ENCODE data around the gene SLC6A12.
"Not testable (repeated sequence)": the region's sequence is repeated elsewhere in the genome, so short reads cannot be mapped to it uniquely, and the experiment has no call there.

The SLC6A12 gene

DNA sequence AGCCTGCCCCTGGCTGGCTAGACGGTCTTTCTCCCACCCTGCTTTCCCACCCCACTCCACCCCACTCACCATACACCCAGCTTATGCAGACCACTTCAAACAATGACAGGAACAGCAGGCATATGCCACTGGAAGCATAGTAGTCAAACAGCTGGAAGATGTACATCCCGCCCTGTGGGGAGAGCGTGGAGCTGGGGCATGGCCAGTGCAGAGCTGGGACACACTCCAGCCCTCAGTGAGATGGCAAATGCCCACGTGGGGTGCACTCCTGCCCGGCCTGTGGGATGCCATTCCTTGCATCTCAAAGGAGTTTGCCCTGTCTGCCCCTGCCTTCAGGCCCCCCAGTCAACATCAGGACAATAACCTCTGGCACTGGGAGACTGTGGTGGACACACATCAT is 18.8 kb downstream of the SLC6A12 start:
- DNase-seq: no peak

- no peak for DNase-seq
Measured at GRCh38 chr12:194276-194675, 19.7 kb downstream of the SLC6A12 start.

DNA sequence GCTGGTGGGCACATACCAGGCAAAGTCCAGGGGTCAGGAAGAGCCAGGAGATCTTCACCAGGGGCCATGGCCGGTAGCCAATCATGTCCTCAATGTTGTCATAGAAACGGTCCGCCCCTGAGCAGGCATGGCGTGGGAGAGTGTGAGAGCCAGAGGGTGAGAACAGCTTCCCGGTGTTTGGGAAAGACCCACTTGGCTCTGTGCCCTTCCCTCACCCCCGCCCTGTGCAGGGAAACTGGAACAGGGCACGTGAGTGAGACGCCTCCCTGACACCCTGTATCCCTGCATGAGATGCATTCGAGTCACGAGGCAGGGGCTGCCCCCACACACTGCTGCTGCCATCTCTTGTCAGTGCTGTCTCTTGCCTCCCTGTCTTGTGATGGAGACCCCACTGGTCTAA is 20.7 kb downstream of the SLC6A12 start:
- DNase-seq: no peak

GRCh38 chr12:191541-191940 is 22.4 kb downstream of the SLC6A12 start:
- no peak for DNase-seq

- DNase-seq: no peak
Measured at GRCh38 chr12:190881-191280, 23.1 kb downstream of the SLC6A12 start.

DNA sequence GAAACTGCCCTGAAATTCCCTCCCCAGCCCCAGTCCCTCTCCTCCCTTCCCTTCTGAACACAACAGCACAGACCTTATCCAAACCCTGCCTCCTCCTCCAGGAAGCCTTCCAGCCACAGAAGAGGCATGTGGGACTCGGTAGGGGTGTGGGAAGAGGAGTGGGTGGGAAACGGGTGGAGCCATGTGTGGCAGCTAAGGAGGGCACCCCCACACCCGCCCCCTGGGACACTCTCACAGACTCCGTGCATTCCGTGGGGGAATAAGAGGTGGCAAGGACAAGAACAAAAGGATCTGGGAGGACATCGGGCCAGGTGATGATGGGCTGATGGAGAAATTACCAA is 24.4 kb downstream of the SLC6A12 start:
- DNase-seq: no peak

DNA sequence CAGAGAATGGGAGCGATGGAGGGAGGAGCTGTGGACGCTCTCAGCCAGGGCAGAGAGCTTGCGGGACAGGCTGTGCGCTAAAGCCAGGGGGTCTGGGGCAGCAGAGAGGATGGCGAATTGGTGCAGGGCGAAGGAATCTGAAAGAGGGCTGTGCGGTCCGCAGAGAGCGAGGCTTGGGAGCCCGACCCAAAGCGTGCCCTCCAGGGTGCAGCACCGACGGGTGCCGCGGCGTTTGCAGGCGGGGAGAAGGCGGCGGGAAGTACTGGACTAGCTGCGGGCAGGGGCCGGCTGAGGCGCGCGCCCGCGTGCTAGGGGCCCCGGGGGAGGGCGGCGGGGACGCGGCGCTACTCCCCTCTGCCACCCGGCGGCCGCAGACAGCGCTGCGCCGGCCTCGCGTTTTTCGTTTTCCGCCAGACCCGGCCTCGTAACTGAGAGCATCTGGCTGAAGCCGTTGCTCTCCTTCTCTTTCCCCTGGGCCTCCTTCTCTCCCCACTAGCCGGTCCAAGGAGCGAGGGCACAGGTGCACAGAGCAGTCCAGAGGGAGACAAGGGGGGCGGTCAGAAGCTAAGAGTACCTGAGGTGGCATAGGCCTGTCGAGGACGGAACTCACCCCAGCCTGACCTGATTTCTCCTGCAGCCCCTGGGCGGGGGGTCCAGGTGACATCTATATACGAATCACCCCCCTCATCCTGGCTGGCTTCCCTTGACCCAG is 24.9 kb downstream of the SLC6A12 start:
- peak; percentile 64 for DNase-seq

GRCh38 chr12:187986-188909 is 25.7 kb downstream of the SLC6A12 start:
- DNase-seq: not testable (repeated sequence)

DNA sequence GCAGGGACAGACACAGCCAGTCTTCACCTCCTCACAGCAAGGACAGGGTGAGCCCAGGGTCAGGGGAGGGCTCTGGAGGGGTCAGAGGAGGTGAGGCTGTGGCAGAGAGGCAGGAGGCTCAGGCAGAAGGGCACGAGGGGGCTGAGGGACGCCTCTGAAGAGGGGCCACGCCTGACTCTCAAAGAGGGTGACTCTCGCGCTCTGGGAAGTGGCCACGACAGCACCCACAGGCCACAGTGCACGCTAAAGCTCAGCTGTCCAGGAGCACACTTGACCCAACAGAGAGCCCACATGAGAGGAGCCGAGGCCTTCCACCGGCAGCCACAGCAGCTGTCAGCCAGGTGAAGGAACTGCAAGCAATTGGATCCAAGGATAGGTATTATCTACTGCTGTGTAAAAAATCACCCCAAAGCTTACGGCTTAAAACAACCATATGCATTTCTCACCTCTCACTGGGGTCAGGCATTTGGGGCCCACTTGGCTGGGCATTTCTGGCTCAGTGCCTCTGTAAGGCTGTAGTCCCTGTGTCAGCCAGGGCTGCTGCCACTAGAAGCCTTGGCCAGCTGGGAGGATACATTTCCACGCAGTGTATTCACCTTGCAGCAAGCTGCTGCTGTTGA is 27.8 kb downstream of the SLC6A12 start:
- DNase-seq: no peak

GRCh38 chr12:185576-185955 is 28.4 kb downstream of the SLC6A12 start:
- no peak for DNase-seq

GRCh38 chr12:184811-185575 is 29.0 kb downstream of the SLC6A12 start:
- no peak for DNase-seq

- no peak for DNase-seq
Measured at GRCh38 chr12:182381-182892, 31.5 kb downstream of the SLC6A12 start.

GRCh38 chr12:181921-182320 is 32.0 kb downstream of the SLC6A12 start:
- no peak for DNase-seq

- no peak for DNase-seq
Measured at GRCh38 chr12:180445-180844, 33.5 kb downstream of the SLC6A12 start.

- no peak for DNase-seq
Measured at GRCh38 chr12:179885-180284, 34.1 kb downstream of the SLC6A12 start.

DNA sequence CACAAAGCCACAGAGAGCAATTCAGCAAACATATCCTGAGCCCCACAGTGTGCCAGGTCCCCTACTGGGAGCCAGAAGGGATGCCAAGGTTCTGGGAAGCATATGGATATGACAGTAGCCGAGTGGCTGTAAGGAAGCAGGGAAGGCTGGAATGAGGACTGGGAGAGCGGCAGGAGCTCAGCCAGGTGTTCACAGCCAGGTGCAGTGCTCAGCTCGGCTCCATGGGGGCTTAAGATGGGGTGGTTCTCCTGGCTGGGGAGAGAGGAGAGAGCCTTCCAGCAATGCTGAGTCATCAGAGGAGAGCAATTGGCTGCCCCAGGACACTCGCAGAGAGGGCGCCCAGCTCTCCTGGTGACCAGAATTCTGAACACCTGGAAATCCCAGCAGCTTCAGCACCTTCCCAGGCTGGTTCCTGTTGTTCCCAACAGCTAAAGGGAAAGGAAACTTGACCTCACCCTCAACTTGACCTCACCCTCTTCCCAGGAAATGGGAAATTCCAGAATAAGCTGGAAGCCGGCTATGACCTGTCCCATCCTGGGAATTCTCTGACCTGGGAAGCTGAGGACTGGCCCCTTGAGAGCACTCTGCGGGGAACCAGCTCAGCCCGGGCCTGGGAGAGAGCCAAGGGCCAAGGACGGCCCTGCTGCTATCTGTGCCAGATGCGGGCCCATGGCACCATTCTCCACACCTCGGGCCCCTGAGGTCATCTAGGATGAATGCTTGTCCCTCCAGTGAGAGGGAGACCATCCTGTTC is 34.6 kb downstream of the SLC6A12 start:
- no peak for DNase-seq

DNA sequence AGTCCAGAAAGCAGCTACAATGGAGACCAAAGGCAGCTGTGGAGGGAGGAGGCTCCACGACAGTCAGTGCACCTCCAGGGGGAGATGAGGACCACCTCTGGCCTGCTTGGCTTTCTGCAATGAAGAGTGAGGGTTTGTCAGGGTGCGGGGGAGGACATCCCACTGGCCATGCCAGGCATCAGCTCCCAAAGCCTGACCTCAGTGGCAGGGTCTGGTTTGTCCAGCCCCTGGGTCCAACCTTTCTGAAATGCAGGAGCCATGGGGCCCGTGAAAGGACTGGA is 35.2 kb downstream of the SLC6A12 start:
- no peak for DNase-seq

GRCh38 chr12:177980-178828 is 35.8 kb downstream of the SLC6A12 start:
- no peak for DNase-seq

- DNase-seq: no peak
Measured at GRCh38 chr12:177336-177979, 36.5 kb downstream of the SLC6A12 start.

DNA sequence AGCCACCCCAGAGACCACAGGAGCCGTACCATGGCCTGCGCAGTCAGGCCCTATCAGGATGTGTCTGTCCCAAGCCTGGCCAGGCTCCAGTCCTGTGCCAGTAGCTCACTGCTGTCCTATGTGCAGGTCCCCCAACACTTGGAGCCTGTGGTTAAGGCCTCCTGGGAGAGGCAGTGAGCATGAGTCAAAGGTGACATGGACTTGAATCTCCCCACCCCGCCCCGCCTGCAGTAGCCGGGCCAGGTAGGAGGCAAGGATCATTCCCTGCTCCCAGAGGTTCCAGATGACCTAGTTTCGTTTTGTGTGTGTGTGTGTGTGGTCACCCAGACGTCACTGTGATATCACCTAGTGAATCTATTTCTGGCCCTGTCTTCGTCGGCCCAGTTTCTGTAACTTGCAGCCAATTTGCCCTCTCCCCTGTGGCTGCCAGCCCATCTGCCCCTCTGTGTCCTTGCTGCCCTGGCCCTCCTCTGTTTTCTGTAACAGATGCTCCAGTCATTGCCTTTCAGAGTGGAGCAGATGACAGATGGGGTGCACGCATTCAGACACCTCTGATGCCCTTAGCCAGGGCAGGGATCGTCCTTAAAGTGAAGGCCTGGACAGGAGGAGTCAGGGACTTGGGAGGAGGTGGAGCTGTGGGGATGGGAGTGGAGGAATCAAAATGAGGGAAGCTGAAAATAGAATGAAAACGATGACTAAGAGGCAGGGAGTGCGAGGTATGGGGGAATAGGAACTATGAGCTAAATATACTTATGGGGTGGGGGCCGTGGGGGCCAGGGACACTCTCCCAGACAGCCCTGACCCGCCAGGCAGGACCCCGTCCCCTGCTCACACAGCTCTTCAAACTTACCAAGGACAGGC is 37.4 kb downstream of the SLC6A12 start:
- no peak for DNase-seq
